ENCODE results near the gene PLEKHA7.

GRCh38 chr11:16856022-16856471, 158.2 kb downstream of the PLEKHA7 start:
- TF ChIP-seq CTCF (conservative IDR thresholded peaks at IDR 0.05) = no peak
- no peak for TF ChIP-seq ZFX (IDR thresholded peaks at IDR 0.05)
